Prostate gland (tissue), 2 donors: ENCODE data around the gene CD9. TPM values are rescaled to one million over a fixed set of nuclear protein-coding genes. Genes with fewer than 3 reads are reported as not detected.

ENCODE experiments used
- DNase-seq: peaks from one replicate; pipeline ENCODE4 v3.0.0-alpha.2; 2019; ENCODE audit warnings: low spot score
- H3K27ac ChIP-seq, 2 donors: fragments of 200-600 bp; sonication (generic); 2 replicates each; pipeline ENCODE4 v1.5.1; 2017 to 2019
- H3K27me3 ChIP-seq: fragments of 200-600 bp; sonication (generic); replicated peaks from 2 replicates; pipeline ENCODE4 v1.5.1; 2019; ENCODE audit not compliant: insufficient read depth
- H3K36me3 ChIP-seq, 2 donors: fragments of 200-600 bp; sonication (generic); 1 replicate in 1 of 2; 2 replicates in 1 of 2; pipeline versions ENCODE4 v1.5.1 to v1.8.1; 2017 to 2019
- H3K4me1 ChIP-seq: fragments of 200-600 bp; sonication (generic); replicated peaks from 2 replicates; pipeline ENCODE4 v1.5.1; 2019
- H3K4me3 ChIP-seq, 2 donors: fragments of 200-600 bp; sonication (generic); 2 replicates each; pipeline ENCODE4 v1.5.1; 2017 to 2019
- H3K9me3 ChIP-seq: fragments of 200-600 bp; sonication (generic); 2 replicates; pipeline ENCODE4 v1.5.1; 2017
- CTCF ChIP-seq, 4 experiments: fragments of 200-600 bp in 2 of 4; fragments of 450-650 bp in 2 of 4; sonication (generic) in 2 of 4; IDR thresholded peaks; 1 replicate in 3 of 4; 2 replicates in 1 of 4; pipeline ENCODE4 v1.5.1; 2016 to 2019; ENCODE audit warnings: antibody characterized with exemption in 4 of 4, mild to moderate bottlenecking in 2 of 4, moderate library complexity in 2 of 4
- POLR2A ChIP-seq: fragments of 450-650 bp; IDR thresholded peaks from one replicate; pipeline ENCODE4 v1.6.1; 2016; ENCODE audit warnings: antibody characterized with exemption, mild to moderate bottlenecking
- POLR2AphosphoS5 ChIP-seq: sonication (generic); formaldehyde crosslinking; IDR thresholded peaks from one replicate; pipeline ENCODE4 v1.6.1; 2017; ENCODE audit warnings: antibody characterized with exemption
- WGBS: methylation state at CpG from one replicate; pipeline ENCODE4 v1.1.5; 2018; 5-methylcytosine and 5-hydroxymethylcytosine counted together
- intact Hi-C: fragments of 100-400 bp; cut with DNase I; formaldehyde crosslinking; loops from one replicate; pipeline ENCODE4 v1.14.2; 2022
- total RNA-seq, 2 donors: library from RNA; depleted of rRNA; stranded (reverse); fragments of >200 nt; gene quantifications; one replicate each; pipeline ENCODE4 v1.1.0, GENCODE V29; 2016

The CD9 gene, protein sequence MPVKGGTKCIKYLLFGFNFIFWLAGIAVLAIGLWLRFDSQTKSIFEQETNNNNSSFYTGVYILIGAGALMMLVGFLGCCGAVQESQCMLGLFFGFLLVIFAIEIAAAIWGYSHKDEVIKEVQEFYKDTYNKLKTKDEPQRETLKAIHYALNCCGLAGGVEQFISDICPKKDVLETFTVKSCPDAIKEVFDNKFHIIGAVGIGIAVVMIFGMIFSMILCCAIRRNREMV
- 100 to 1,000 TPM; 198 to 845 TPM for total RNA-seq

DNA sequence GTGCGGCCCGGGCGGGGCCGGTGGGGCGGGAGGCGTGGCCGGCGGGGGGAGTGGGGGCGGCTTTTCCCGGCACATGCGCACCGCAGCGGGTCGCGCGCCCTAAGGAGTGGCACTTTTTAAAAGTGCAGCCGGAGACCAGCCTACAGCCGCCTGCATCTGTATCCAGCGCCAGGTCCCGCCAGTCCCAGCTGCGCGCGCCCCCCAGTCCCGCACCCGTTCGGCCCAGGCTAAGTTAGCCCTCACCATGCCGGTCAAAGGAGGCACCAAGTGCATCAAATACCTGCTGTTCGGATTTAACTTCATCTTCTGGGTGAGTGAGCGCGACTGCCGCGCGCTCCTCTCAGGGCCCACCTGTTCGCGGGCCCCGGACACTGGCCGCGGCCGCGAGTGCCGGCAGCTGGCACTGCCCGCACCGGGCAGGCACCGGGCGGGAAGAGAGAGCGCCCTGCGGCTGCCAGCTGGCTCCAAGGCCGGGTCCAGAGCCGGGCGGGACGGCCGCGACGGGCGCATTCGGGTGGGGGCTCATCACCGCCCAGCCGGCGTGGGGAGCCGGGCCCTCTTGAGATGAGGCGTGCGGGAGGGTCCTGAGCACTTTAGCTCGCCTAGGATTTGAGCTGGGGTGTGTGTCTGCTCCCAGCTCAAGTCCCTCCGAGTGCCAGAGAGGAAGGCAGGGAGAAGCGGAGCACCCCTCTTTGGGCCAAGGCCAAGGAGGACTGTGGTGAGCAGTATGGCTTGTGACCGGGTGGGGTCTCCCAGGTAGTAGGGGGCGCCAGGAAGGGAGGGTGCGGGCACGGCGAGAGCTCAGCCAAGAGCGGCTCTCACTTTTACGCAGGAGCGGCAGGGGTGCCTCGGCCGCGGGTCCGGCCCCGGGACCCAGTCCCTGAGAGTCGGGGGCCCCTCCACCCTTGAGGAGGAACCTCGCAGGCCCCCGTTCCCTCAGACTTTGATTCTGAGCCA, at the start of gene CD9:
TSS of gene CD9 (plus strand) at position 145 of the 957 bp plus-strand sequence. CDS start at position 245, 100 bp downstream.
- intact Hi-C loops = loop anchor here (2.0 kb wide), 1 partner anchor 30 kb away; no protein-coding TSS in a partner anchor
- H3K9me3 ChIP-seq = no peaks in the 10 kb centered on the region
- H3K27ac ChIP-seq = peak within 1 kb of the TSS; percentile 98
- 0% methylated on average over 63 of the region's 81 CpGs for WGBS
- H3K36me3 ChIP-seq = no peaks in the 10 kb centered on the region
- DNase-seq = peak; percentile 85
- H3K4me1 ChIP-seq = peaks cover 47% of the 10 kb centered on the region
- H3K4me3 ChIP-seq = peak within 1 kb of the TSS; percentile 98 to 99
- H3K27me3 ChIP-seq = no peaks in the 10 kb centered on the region
- peak; percentile 88 for TF ChIP-seq POLR2A
- TF ChIP-seq POLR2AphosphoS5 = peak; percentile 73
- no peak for TF ChIP-seq CTCF (IDR thresholded peaks at IDR 0.05)

DNA sequence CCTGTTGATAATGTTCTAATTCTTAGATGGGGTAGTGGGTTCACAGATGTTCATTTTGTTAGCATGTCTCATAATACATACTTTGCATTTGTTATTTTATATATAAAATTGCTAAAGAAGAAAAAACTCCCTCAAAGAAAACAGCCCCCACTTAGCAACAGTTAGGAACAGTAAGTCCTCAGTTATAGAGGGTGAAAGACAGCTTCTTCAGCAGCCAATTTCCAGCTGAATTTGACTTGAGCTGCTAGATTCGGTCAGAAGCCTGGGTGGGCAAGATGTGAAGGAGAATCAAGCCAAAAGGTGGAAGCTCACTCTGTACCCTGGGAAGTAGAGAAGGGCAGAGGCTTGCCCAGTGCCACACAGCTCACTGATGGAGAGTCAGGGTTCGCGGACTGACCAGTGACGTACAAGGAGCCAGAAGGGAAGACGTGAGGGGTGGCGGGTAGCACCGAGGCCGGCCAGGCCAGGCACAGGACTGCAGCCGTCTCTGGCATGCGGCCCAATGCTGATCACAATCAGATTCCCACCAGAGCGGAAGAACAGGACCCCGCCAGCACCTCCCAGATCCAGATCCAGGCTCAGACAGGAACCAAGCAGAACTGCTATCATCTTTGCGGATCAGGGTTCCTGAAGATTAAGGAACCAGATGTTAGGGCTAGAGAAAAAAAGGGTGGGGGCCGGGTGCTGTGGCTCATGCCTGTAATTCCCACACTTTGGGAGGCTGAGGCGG, 45.3 kb upstream of the CD9 start:
- no peaks in the 10 kb centered on the region for H3K36me3 ChIP-seq
- no peaks in the 10 kb centered on the region for H3K27me3 ChIP-seq
- no peak overlapping the region for H3K27ac ChIP-seq
- H3K4me1 ChIP-seq = no peaks in the 10 kb centered on the region
- WGBS = 40% methylated on average over 15 of the region's 15 CpGs
- no peak for DNase-seq
- intact Hi-C loops = no loop called here
- H3K9me3 ChIP-seq = no peaks in the 10 kb centered on the region
- TF ChIP-seq CTCF (IDR thresholded peaks at IDR 0.05) (no peak), POLR2A (no peak), POLR2AphosphoS5 (no peak)
- H3K4me3 ChIP-seq = no peak overlapping the region

- Histone ChIP-seq H3K27ac (no peak overlapping the region), H3K4me1 (no peaks in the 10 kb centered on the region), H3K36me3 (no peaks in the 10 kb centered on the region), H3K27me3 (no peaks in the 10 kb centered on the region), H3K4me3 (no peak overlapping the region), H3K9me3 (no peaks in the 10 kb centered on the region)
- no peak for TF ChIP-seq POLR2A
- no peak for TF ChIP-seq POLR2AphosphoS5
- no peak for TF ChIP-seq CTCF (IDR thresholded peaks at IDR 0.05)
- DNase-seq = no peak
- intact Hi-C loops = no loop called here
- 88% methylated on average over 4 of the region's 4 CpGs for WGBS
Measured at GRCh38 chr12:6157482-6157881, 42.7 kb upstream of the CD9 start.

DNA sequence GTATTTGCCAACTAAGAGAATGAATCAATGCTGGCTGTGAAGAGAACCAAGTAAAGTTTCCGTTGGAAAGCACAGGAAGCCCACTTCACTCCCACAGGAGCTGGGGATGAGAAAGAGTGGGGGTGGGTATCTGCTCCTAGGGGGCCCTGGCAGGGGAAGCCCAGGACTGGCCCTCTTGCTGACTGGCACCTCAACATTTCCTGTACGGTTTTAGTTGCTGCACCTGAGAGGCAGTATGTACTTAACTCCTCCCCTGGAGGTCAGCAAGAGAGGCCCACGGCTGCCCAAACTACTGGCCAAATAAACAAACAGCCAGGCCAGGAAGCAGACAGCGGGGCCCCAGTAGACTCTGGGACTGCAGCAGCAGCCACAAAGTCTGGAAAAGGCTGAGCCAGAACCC, 41.9 kb upstream of the CD9 start:
- H3K9me3 ChIP-seq = no peaks in the 10 kb centered on the region
- H3K4me3 ChIP-seq = no peak overlapping the region

More for the DNA sequence above, 41.9 kb upstream of the CD9 start:
- WGBS = 53% methylated on average over 4 of the region's 4 CpGs
- H3K4me1 ChIP-seq = no peaks in the 10 kb centered on the region
- DNase-seq = no peak
- no peaks in the 10 kb centered on the region for H3K27me3 ChIP-seq
- H3K36me3 ChIP-seq = no peaks in the 10 kb centered on the region
- no peak overlapping the region for H3K27ac ChIP-seq
- intact Hi-C loops = no loop called here
- TF ChIP-seq POLR2A = no peak
- TF ChIP-seq POLR2AphosphoS5 = no peak
- TF ChIP-seq CTCF (IDR thresholded peaks at IDR 0.05) = no peak
